Measurements from ENCODE around the gene CARD8.

The CARD8 gene

DNA sequence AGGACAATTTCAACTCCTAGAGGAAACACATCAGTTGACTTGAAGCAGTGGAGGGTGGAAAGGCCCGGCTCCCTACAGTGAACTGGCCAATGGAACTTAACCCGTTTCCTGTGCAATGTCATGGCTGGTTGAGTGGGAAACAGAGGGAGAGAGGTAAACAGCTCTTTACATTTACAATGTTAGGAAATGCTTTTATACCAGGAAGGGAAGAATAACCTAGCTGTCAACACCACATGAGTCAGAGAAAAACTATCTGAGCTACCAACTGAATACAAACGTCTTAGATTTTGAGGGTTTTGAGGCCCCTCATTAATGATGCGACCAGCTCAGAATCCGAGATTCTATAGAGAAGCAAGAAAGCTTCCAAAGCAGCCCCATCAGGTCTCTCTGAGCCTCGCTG, 36.7 kb downstream of the CARD8 start:
- in situ Hi-C loops (cut with MboI; ENCODE audit: low sequenced_read_pairs) = no loop called here

DNA sequence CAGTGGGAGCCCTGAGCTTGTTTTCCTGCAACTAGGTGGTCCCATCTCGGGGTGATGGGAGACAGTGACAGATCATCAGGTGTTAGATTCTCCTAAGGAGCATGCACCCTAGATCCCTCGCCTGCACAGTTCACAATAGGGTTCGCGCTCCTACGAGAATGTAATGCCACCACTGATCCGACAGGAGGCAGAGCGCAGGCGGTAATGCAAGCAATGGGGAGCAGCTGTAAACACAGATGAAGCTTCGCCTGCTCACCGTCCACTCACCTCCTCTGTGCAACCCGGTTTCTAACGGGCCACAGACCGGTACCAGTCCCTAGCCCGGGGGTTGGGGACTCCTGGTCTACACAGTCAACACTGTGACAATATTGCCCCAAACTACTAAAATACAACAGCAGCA, 38.8 kb downstream of the CARD8 start:
- in situ Hi-C loops (cut with MboI; ENCODE audit: low sequenced_read_pairs) = no loop called here

DNA sequence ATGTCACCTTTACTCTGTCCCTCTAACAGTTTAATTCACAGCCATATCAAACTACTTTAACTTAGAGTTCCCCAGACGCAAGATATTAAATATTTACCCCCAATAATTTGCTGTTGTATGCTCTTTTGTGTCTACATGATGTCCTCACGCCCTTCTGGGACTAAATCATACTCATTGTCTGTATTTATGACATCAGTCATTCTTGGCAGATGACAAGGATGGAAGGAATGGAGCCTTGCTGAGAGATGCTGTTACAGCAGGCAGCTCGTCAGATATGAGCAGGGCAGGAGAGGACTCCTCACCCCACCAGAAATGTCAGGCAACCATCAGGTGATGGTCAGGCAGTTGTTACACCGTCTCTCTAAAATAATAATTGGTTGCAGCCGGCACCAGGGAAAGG, 41.8 kb downstream of the CARD8 start:
- in situ Hi-C loops (cut with MboI; ENCODE audit: low sequenced_read_pairs) = no loop called here

GRCh38 chr19:48210005-48210404, 45.7 kb downstream of the CARD8 start:
- in situ Hi-C loops (cut with MboI; ENCODE audit: low sequenced_read_pairs) = no loop called here

DNA sequence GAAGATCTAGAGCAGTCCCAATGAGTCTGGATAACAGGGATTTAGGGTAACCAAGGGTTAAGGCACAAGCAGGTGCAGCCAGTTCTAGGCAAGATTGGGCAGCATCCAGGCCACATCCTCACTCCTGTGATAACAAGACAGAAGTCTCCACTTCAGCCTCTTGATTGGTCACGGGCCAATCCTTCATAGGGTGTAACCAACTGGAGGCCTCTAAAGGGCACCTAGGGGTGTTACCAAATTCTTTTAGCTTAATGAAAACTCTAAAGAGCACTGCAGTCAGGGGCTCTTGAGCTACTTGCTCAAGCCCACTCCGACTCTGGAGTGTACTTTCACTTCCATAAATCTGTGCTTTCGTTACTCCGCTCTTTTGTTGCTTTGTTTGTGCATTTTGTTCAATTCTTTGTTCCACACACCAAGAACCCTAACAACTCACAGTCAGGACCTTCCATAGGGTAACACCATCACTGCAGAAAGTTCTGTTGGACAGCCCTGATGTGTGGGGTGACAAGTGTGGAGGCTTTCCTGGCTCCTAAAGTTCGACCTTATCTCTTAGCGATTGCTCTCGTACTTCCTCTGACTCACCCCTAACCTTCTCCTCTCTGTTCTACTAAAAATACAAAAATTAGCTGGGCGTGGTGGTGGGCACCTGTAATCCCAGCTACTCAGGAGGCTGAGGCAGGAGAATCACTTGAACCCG, 49.2 kb downstream of the CARD8 start:
- in situ Hi-C loops (cut with MboI; ENCODE audit: low sequenced_read_pairs) = no loop called here

DNA sequence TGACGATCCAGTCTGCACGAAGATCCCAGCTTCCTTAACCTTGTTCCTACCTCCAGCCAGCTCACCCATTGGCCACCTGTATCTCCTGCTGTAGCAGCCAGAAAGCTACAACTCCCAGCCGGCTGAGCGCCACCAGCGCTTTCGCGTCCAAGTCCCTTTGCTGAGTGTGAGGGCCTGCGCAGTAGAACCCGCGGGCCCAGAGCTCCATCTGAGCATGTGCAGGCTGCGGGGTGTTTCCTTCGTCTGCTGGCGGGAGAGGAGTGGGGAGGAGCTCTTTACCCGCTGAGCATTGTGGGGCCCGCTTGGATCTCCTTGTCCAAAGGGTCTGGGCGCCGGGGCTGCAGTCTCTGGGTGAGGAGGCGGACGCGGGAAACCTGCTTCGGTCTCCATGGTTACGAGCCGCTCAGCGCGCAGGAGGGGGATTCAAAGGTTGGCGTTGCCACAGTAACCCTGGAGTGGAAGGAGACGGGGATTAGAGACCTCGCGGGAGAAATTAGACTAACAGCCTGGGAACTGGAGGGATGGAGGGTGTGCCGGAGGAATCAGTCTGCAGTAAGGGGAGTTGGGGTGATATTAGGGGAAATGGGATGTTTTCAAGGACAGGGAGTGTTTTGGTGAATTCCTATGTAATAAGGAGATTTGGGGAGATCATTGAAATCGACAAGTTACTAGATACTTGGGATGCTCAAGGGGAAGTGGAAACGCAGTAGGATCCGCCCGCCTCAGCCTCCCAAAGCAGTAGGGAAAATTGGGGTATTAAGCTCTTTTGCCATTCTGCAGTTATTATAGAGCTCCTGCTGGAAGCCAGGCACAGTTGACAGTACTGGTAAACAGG, 51.7 kb downstream of the CARD8 start:
- in situ Hi-C loops (cut with MboI; ENCODE audit: low sequenced_read_pairs) = no loop called here

DNA sequence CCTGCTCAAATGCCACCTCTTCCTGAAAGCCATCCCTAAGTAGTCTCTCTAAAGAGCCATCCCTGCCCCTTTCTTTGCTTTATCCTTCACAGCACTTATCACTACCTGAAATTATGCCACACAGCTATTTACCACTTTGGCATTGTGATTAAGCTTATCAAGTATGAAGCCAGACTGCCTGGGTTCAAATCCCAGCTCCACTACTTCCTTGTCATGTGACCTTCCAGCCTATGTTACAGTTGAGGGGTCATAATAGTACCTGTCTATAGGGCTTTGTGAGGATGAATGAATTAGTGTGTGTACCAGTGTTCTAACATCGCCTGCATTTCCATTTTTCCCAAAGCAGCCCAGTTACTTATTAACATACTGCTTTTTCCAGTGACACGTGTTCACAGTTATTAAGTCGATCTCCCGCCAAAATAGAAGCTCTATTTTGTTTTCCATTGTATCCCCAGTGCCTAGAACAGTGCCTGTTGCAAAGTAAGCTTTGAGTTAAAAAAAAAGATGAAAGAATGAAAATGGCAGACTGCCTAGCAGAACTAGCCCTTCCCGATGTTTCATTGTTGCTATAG, 52.4 kb downstream of the CARD8 start:
- in situ Hi-C loops (cut with MboI; ENCODE audit: low sequenced_read_pairs) = no loop called here

DNA sequence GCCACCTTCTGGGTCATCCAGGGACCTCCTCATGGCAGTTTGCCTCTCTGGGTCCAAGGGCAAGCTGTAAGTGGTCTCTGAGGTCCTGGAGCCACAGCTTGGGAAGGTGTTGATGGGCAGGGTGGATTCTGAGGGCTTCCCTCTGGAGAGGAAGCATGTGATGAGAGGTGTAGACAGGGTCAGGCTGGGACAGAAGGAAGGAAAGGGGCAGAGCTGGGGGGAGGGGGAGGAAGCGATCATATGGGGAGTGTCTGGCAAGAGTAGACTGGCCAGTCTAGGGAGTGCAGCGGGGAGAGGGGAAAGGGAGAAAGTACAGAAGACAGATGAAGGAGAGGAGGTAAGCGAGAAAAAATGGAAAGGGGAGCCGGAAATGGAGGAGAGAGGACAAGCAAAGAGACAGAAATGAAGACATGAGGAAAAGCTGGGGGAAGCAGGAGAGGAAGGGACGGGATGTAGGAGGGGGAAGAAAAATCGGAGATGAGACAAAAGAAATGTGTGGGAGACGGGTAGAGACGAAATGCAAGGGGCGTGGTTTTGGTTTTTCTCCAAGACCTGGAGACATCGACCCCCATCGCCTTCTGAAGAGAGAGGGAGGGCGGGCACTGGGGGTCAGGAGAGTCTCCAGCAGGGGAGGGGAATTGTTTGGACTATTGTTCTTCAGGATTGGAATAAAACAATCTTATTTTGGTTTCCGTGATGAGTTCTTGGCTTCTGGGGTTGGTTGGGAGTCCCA, 58.6 kb downstream of the CARD8 start:
- in situ Hi-C loops (cut with MboI; ENCODE audit: low sequenced_read_pairs) = no loop called here

GRCh38 chr19:48196321-48196763, 59.4 kb downstream of the CARD8 start:
- in situ Hi-C loops (cut with MboI; ENCODE audit: low sequenced_read_pairs) = no loop called here

GRCh38 chr19:48194844-48195830, 60.6 kb downstream of the CARD8 start:
- in situ Hi-C loops (cut with MboI; ENCODE audit: low sequenced_read_pairs) = no loop called here

DNA sequence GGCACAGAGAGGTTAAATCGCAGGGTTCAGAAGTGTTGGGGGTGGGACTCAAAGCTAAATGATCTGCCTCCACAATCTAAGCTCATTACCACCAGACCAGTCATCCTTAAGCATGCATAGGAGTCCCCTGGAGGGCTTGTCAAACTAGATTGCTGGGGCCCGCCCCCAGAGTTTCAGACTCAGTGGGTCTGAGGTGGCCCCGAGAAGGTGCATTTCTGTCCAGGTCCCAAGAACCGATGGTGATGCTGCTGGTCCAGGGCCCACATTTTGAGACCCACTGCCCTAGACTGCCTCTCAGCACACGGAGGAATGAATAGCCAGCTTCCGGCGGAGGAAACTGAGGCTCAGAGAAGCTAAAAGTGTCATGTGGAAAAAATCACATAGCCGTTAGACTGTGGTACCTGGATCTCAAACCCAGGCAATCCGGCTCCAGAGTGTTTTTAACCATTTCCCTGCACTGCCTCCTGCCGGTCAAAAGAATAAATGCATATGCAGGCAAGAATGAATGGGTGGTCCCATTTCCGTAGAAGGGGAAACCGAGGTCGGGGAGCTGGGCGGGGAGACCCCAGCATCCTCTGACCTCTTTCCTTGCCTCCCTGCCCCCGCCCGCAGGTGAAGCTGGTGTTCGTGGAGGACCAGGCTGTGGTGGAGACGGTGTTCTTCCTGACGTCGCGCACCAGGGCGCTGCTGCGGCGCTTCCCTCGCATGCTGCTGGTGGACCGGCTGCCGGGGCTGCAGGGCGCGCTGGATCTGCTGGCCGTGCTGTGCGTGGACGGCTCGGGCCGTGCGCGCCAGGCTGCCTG, 61.5 kb downstream of the CARD8 start:
- in situ Hi-C loops (cut with MboI; ENCODE audit: low sequenced_read_pairs) = no loop called here

GRCh38 chr19:48192750-48193149, 63.0 kb downstream of the CARD8 start:
- in situ Hi-C loops (cut with MboI; ENCODE audit: low sequenced_read_pairs) = no loop called here

DNA sequence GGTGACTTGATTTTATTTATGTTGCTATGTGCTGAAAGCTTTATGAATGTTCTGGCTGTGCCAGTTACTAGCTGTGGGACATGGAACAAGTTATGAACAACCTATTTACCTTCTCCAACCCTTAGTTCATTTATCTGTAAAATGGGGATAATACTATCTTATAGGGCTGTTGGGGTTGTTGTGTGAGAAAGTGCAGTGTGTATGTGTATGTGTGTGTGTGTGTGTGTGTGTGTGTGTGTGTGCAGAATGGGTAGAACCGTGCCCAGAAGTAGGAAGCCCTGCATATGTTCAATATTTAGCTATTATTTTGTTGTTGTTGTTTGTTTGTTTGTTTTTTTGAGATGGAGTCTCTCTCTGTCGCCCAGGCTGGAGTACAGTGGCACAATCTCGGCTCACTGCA, 64.8 kb downstream of the CARD8 start:
- in situ Hi-C loops (cut with MboI; ENCODE audit: low sequenced_read_pairs) = no loop called here

DNA sequence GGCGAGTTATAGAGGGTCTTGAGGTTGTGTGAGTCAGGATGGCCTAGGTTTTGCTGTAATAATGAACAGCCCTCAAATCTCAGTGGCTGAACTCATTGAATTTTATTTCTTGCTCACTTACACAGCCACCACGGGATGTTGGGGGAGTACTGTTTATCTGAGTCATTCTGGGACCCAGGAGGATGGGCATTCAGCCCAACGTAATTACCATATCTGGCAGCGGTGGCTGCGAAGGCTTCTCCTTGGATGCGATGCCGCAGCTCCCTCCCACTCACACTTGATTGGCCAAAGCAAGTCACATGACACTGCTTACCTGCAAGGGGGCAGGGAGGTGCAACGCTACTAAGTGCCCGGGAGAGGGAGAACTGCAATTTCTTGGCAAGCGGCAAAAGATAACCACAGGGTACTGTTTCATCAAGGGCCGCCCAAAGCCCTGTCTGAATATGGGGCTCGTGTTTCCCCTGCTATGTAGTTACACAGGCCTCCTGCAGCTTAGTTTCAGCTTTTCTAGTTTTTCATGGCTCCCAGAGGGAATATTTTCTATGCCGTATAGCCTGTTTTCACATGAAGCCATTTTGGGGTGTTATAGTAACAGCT, 65.3 kb downstream of the CARD8 start:
- in situ Hi-C loops (cut with MboI; ENCODE audit: low sequenced_read_pairs) = no loop called here

DNA sequence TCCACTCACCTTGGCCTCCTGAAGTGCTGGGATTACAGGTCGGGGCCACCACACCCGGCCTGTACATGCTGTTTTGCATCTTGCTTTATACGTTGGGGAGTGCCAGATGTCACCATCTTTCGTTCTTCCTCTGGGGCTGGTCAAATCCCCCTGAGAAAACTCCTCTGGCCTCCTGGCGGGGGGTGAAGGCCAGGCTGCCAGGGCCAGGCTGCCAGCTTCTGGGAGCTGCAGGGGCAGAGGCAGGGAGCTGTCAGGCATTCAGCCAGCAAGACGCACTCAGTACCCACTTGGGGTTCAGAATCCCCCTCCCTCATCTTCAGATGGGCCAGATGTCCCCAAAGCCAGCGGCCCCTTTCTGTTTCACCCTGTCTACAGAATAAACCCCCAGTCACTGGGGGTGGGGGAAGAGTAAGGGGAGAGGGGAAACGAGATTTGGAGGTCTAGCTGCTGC, 69.1 kb downstream of the CARD8 start:
- in situ Hi-C loops (cut with MboI; ENCODE audit: low sequenced_read_pairs) = no loop called here

- in situ Hi-C loops (cut with MboI; ENCODE audit: low sequenced_read_pairs) = no loop called here
Observed at GRCh38 chr19:48186015-48186414, 69.7 kb downstream of the CARD8 start.

DNA sequence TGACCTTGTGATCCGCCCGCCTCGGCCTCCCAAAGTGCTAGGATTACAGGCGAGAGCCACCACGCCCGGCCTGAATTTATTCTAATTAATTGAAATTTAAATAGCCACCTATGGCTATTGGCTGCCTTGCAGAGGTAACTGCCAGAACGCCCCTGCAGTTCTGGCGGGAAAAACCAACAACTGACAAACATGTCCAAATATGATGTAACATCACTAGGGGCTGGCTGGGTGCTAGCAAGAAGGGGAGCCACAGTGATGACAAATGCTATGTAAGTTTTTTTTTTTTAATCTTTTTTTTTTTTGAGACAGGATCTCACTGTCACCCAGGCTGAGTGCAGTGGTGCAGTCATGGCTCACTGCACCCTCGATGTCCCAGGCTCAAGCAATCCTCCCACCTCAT, 72.4 kb downstream of the CARD8 start:
- in situ Hi-C loops (cut with MboI; ENCODE audit: low sequenced_read_pairs) = no loop called here

DNA sequence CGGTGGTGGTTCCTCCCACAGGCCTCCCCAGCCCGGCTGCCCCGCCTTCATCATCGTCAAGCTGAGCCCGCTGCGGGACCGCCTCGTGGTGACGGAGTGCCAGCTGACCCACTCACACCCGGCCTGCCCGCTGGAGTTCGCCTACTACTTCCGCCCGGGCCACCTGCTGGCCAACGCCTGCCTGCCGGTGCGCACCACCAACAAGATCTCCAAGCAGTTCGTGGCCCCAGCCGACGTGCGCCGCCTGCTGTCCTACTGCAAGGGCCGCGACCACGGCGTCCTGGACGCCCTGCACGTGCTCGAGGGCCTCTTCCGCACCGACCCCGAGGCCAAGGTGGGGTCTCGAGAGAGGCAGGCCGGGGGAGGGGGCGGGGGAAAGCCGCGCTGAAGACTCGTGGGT, 73.3 kb downstream of the CARD8 start:
- in situ Hi-C loops (cut with MboI; ENCODE audit: low sequenced_read_pairs) = no loop called here

DNA sequence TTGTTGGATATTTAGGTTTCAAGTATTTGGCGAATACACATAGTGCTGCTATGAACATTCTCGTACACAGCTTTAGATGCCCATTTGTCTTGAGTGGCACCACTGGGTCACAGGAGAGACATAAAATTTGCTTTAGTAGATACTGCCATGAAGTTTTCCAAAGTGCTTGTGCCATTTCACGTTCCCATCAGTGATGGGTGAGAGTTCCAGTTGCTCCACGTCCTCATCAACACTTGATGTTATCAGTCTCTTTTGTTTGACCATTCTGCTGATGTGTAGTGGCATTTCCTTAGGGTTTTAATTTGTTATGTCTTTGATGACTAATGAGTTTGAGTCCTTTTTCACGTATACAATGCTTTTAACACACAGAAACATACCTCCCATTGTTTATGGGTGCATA, 74.2 kb downstream of the CARD8 start:
- in situ Hi-C loops (cut with MboI; ENCODE audit: low sequenced_read_pairs) = no loop called here

All from hTERT RPE-1 (cell line).